ENCODE results near the gene FBXL19. TPM values are rescaled to one million over a fixed set of nuclear protein-coding genes. Genes with fewer than 3 reads are reported as not detected.

The FBXL19 gene
- total and polyA plus RNA-seq, 2 donors (not counting 1 experiment from before 2014, with no cell fraction given), result 3.1 to 14.5 TPM

DNA sequence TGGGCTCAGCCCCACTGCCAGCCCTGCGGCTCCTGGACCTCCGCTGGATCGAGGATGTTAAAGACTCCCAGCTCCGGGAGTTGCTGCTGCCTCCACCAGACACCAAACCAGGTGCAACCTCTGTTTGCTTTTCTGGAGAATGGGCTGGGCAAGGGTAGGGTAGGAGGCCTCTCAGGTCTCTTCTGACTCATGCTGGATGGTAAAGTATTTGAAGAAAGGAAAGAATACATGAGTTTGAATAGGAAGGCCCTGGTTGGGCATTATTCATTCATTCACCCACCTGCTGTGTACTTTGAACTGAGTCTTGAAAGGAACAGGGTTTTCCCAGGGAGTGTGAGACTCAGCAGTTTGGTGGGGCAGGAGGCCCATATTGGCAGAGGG lies 19.0 kb downstream of the FBXL19 start:
- Histone ChIP-seq H3K36me3 (ENCODE audit: control insufficient read depth, insufficient read depth, low read length) (peaks cover 18% of the 10 kb centered on the region), H3K79me2 (ENCODE audit: control insufficient read depth, insufficient read depth, low read length) (no peaks in the 10 kb centered on the region), H3K4me3 (replicated peaks in 1 of 4; ENCODE audit: control extremely low read depth in 1 of 4, insufficient read depth in 1 of 4, low read depth in 3 of 4, low read length in 4 of 4) (no peak overlapping the region), H3K9ac (ENCODE audit: insufficient read depth, low read length) (no peak overlapping the region), H3K4me2 (ENCODE audit: extremely low read depth, insufficient read depth, low read length) (no peak overlapping the region), H2AFZ (ENCODE audit: low read length) (no peak overlapping the region), H3K9me3 (ENCODE audit: control insufficient read depth, insufficient read depth, low read depth, low read length) (no peaks in the 10 kb centered on the region), H3K4me1 (ENCODE audit: control insufficient read depth, extremely low read depth, insufficient read depth, low read length) (peaks cover 4% of the 10 kb centered on the region), H3K27me3 (ENCODE audit: control insufficient read depth, insufficient read depth, low read length) (no peaks in the 10 kb centered on the region), H4K20me1 (ENCODE audit: control insufficient read depth, extremely low read depth, insufficient read depth, low read length) (no peaks in the 10 kb centered on the region), H3K27ac (ENCODE audit: insufficient read depth, low read length) (no peak overlapping the region)
- no peak for DNase-seq (ENCODE audit: low read depth in 2 of 2)
- no peak for TF ChIP-seq EZH2 (IDR thresholded peaks at IDR 0.05; ENCODE audit: low read length, missing control alignments)
- TF ChIP-seq, protein P1, sequence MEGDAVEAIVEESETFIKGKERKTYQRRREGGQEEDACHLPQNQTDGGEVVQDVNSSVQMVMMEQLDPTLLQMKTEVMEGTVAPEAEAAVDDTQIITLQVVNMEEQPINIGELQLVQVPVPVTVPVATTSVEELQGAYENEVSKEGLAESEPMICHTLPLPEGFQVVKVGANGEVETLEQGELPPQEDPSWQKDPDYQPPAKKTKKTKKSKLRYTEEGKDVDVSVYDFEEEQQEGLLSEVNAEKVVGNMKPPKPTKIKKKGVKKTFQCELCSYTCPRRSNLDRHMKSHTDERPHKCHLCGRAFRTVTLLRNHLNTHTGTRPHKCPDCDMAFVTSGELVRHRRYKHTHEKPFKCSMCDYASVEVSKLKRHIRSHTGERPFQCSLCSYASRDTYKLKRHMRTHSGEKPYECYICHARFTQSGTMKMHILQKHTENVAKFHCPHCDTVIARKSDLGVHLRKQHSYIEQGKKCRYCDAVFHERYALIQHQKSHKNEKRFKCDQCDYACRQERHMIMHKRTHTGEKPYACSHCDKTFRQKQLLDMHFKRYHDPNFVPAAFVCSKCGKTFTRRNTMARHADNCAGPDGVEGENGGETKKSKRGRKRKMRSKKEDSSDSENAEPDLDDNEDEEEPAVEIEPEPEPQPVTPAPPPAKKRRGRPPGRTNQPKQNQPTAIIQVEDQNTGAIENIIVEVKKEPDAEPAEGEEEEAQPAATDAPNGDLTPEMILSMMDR (conservative IDR thresholded peaks at IDR 0.05 in 1 of 2, IDR thresholded peaks at IDR 0.05 in 1 of 2; ENCODE audit: low read depth in 1 of 2, low read length in 2 of 2), result no peak

GRCh38 chr16:30944352-30944751 lies 21.0 kb downstream of the FBXL19 start:
- no peaks in the 10 kb centered on the region for H3K27me3 ChIP-seq (ENCODE audit: control insufficient read depth, insufficient read depth, low read length)
- H3K9ac ChIP-seq (ENCODE audit: insufficient read depth, low read length), result no peak overlapping the region
- H2AFZ ChIP-seq (ENCODE audit: low read length), result no peak overlapping the region
- no peak overlapping the region for H3K4me3 ChIP-seq (replicated peaks in 1 of 4; ENCODE audit: control extremely low read depth in 1 of 4, insufficient read depth in 1 of 4, low read depth in 3 of 4, low read length in 4 of 4)
- H3K9me3 ChIP-seq (ENCODE audit: control insufficient read depth, insufficient read depth, low read depth, low read length), result no peaks in the 10 kb centered on the region
- H3K27ac ChIP-seq (ENCODE audit: insufficient read depth, low read length), result no peak overlapping the region
- H3K4me1 ChIP-seq (ENCODE audit: control insufficient read depth, extremely low read depth, insufficient read depth, low read length), result peaks cover 3% of the 10 kb centered on the region
- no peak overlapping the region for H3K4me2 ChIP-seq (ENCODE audit: extremely low read depth, insufficient read depth, low read length)
- H4K20me1 ChIP-seq (ENCODE audit: control insufficient read depth, extremely low read depth, insufficient read depth, low read length), result no peaks in the 10 kb centered on the region
- no peaks in the 10 kb centered on the region for H3K79me2 ChIP-seq (ENCODE audit: control insufficient read depth, insufficient read depth, low read length)
- peaks cover 18% of the 10 kb centered on the region for H3K36me3 ChIP-seq (ENCODE audit: control insufficient read depth, insufficient read depth, low read length)
- no peak for DNase-seq (ENCODE audit: low read depth in 2 of 2)
- TF ChIP-seq, protein P1 (conservative IDR thresholded peaks at IDR 0.05 in 1 of 2, IDR thresholded peaks at IDR 0.05 in 1 of 2; ENCODE audit: low read depth in 1 of 2, low read length in 2 of 2), result no peak
- TF ChIP-seq EZH2 (IDR thresholded peaks at IDR 0.05; ENCODE audit: low read length, missing control alignments), result no peak

- H3K4me2 ChIP-seq (ENCODE audit: extremely low read depth, insufficient read depth, low read length), result no peak overlapping the region
- no peak overlapping the region for H3K9ac ChIP-seq (ENCODE audit: insufficient read depth, low read length)
- H3K79me2 ChIP-seq (ENCODE audit: control insufficient read depth, insufficient read depth, low read length), result peaks cover 8% of the 10 kb centered on the region
- no peaks in the 10 kb centered on the region for H3K9me3 ChIP-seq (ENCODE audit: control insufficient read depth, insufficient read depth, low read depth, low read length)
- no peak overlapping the region for H2AFZ ChIP-seq (ENCODE audit: low read length)
- no peak for DNase-seq (ENCODE audit: low read depth in 2 of 2)
- no peaks in the 10 kb centered on the region for H4K20me1 ChIP-seq (ENCODE audit: control insufficient read depth, extremely low read depth, insufficient read depth, low read length)
- TF ChIP-seq, protein P1 (conservative IDR thresholded peaks at IDR 0.05 in 1 of 2, IDR thresholded peaks at IDR 0.05 in 1 of 2; ENCODE audit: low read depth in 1 of 2, low read length in 2 of 2), result no peak
- no peak for TF ChIP-seq EZH2 (IDR thresholded peaks at IDR 0.05; ENCODE audit: low read length, missing control alignments)
- H3K27me3 ChIP-seq (ENCODE audit: control insufficient read depth, insufficient read depth, low read length), result no peaks in the 10 kb centered on the region
- peaks cover 18% of the 10 kb centered on the region for H3K36me3 ChIP-seq (ENCODE audit: control insufficient read depth, insufficient read depth, low read length)
- H3K27ac ChIP-seq (ENCODE audit: insufficient read depth, low read length), result no peak overlapping the region
- no peak overlapping the region for H3K4me3 ChIP-seq (replicated peaks in 1 of 4; ENCODE audit: control extremely low read depth in 1 of 4, insufficient read depth in 1 of 4, low read depth in 3 of 4, low read length in 4 of 4)
- H3K4me1 ChIP-seq (ENCODE audit: control insufficient read depth, extremely low read depth, insufficient read depth, low read length), result peaks cover 21% of the 10 kb centered on the region
Measured at GRCh38 chr16:30946671-30947540, 23.5 kb downstream of the FBXL19 start.

All from fibroblast of lung (primary cell).